NT2/D1 (cell line): Measurements from ENCODE around the gene MDM4.

Experiments used
- YY1 ChIP-seq: IDR thresholded peaks from 2 replicates; pipeline ENCODE4 v1.6.1; 2011; ENCODE audit not compliant: insufficient read length, insufficient read depth
- ZNF274 ChIP-seq: IDR thresholded peaks from 2 replicates; pipeline ENCODE4 v1.6.1; 2011; ENCODE audit warnings: mild to moderate bottlenecking, low read depth, low read length

DNA sequence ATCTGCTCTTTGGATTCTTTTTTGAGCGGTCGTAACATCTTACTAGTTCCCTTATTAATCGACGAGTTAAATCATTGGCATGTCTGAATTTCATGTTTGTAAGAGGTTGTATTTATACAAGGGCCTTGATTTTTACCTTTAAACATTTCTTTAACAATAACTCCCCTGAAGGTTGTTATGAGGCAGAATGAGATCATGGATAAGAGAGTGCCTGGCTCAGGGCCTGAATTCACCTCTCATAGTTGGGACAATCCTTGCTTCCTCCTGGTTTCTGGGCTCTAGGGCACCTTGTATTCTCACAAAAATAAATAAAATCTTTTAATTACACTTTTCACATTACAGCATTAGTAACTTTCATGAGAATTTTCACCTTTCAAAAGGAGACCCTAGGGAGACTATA, 55.4 kb downstream of the MDM4 start:
- TF ChIP-seq ZNF274 (no peak), YY1 (no peak)
